HEK293T (cell line): ENCODE data around the gene SPAG6.

ENCODE experiments used
- BHLHE40 ChIP-seq: fragments of 450-650 bp; IDR thresholded peaks from 2 replicates; pipeline ENCODE4 v1.6.1; 2016; ENCODE audit warnings: mild to moderate bottlenecking, moderate library complexity, borderline replicate concordance
- FOXA1 ChIP-seq: fragments of 450-650 bp; IDR thresholded peaks from 2 replicates; pipeline ENCODE4 v1.6.1; 2016; ENCODE audit warnings: mild to moderate bottlenecking
- FOXM1 ChIP-seq: fragments of 450-650 bp; IDR thresholded peaks from 2 replicates; pipeline ENCODE4 v1.6.1; 2017; ENCODE audit warnings: mild to moderate bottlenecking, borderline replicate concordance
- NFRKB ChIP-seq: fragments of 450-650 bp; IDR thresholded peaks from 2 replicates; pipeline ENCODE4 v1.6.1; 2016; ENCODE audit warnings: mild to moderate bottlenecking, moderate library complexity
- SP1 ChIP-seq: fragments of 450-650 bp; IDR thresholded peaks from 2 replicates; pipeline ENCODE4 v1.6.1; 2017

GRCh38 chr10:22364407-22365140, 19.3 kb downstream of the SPAG6 start:
- no peak for TF ChIP-seq FOXM1
- no peak for TF ChIP-seq NFRKB
- no peak for TF ChIP-seq FOXA1
- TF ChIP-seq BHLHE40: no peak
- TF ChIP-seq SP1: no peak
